ENCODE data around the gene DNAH17. TPM values are rescaled to one million over a fixed set of nuclear protein-coding genes. Genes with fewer than 3 reads are reported as not detected.
A peak's percentile ranks its signal among the peaks of the same experiment; 100 is the strongest.

Gene DNAH17
- total and polyA plus RNA-seq, 8 donors = 0.64 to 7.2 (median 3.6) TPM

DNA sequence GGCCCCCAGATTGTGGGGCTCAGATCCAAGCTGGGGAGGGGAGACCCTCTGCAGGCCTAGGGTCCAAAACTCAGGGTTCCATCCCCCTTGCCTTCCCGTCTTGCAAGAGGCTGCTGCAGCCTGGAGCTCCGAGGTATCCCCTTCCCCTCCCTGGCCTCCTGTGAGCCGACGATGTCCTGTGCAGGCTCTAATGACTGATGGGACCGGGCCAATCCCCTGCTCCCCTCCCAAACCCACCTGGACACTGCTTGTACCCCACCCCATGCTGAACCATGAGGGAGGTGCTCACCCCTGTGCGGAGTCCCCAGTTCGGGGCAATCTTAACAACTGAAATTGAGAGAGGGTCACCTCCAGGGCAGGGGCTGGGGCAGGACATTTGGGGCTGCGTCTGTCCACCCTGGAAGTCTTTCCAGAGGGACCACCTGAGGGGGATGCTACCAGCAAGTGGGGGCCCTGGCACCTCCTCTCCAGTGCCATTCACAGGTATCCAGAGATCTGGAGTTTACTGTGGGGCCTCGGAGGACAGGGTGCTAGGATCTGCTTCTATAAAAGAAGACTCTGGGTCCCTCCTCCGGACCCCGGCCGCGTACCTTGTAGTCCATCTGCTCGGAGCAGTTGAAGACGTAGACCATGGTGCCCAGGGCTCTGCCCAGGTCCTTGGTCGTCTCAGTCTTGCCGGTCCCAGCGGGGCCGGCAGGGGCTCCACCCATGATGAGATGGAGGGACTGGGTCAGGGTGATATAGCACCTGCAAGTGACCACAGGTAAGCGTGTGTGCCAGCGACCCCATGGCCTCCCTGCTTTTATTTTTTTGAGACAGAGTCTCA, 77.3 kb downstream of the DNAH17 start:
- TF ChIP-seq, protein P1, sequence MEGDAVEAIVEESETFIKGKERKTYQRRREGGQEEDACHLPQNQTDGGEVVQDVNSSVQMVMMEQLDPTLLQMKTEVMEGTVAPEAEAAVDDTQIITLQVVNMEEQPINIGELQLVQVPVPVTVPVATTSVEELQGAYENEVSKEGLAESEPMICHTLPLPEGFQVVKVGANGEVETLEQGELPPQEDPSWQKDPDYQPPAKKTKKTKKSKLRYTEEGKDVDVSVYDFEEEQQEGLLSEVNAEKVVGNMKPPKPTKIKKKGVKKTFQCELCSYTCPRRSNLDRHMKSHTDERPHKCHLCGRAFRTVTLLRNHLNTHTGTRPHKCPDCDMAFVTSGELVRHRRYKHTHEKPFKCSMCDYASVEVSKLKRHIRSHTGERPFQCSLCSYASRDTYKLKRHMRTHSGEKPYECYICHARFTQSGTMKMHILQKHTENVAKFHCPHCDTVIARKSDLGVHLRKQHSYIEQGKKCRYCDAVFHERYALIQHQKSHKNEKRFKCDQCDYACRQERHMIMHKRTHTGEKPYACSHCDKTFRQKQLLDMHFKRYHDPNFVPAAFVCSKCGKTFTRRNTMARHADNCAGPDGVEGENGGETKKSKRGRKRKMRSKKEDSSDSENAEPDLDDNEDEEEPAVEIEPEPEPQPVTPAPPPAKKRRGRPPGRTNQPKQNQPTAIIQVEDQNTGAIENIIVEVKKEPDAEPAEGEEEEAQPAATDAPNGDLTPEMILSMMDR (IDR thresholded peaks at IDR 0.05) = no peak
- intact Hi-C loops (cut with DNase I) = loop anchor here in 1 of 2 donors (10.0 kb wide), 1 partner anchor 205 kb away; no protein-coding TSS in a partner anchor
- H3K4me3 ChIP-seq = no peak overlapping the region
- H3K27ac ChIP-seq = no peak overlapping the region
- H3K4me1 ChIP-seq = peaks cover 0 to 4% of the 10 kb centered on the region in 2 donors
- no peaks in the 10 kb centered on the region for H3K36me3 ChIP-seq
- no peak for DNase-seq
- H3K9me3 ChIP-seq = no peaks in the 10 kb centered on the region
- no peak for ATAC-seq
- no peaks in the 10 kb centered on the region for H3K27me3 ChIP-seq

DNA sequence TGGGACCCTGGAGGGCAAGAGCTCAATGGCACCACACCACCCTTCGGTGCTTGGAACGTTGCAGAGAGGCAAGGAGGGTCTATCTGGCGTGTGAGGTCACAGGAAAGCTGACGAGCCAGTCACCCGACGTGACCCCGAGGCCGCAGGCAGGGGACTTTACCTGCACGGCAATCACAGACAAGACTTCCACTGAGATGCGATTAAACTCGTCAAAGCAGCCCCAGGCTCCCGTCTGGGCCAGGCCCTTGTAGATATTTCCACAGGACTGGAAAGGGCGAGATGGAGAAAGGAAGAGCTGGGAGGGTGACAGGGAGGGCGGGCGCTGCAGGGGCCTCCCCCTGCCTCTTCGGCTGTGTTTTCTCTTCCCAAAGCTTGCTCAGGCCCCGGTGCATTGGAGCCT, 78.3 kb downstream of the DNAH17 start:
- ATAC-seq = no peak
- TF ChIP-seq, protein P1 (IDR thresholded peaks at IDR 0.05) = no peak

DNA sequence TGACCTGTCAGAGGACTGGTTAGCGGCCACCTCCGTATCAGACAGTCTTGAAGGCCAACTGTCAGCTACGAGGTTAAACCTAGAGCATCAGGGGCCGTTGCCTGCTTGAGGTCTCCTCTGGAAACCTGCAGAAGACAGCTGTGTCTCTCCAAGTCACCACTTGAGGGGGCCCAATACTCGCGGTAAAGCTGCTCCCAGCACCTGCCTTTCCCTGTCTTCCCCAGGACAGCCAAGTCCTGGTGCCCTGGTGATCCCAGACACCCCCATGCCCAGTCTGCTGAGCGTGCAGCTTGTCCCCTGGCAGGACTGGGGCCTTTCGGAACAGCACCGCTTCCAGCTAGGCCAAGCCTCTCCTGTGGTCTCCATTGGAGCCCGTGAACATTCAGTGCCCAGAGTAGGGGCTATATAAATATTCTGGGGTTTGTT, 80.1 kb downstream of the DNAH17 start:
- Histone ChIP-seq H3K36me3 (no peaks in the 10 kb centered on the region), H3K4me1 (peaks cover 0 to 4% of the 10 kb centered on the region in 2 donors), H3K27me3 (no peaks in the 10 kb centered on the region), H3K27ac (no peak overlapping the region), H3K4me3 (no peak overlapping the region), H3K9me3 (no peaks in the 10 kb centered on the region)
- DNase-seq (peak in 3 of 4 donors; percentile 42 to 72 (median 70)), ATAC-seq (peak; percentile 94)
- TF ChIP-seq, protein P1 (IDR thresholded peaks at IDR 0.05) = peak; percentile 65 to 67
- intact Hi-C loops (cut with DNase I) = loop anchor here in 1 of 2 donors (10.0 kb wide), 1 partner anchor 208 kb away; no protein-coding TSS in a partner anchor

More for the DNA sequence above, 78.3 kb downstream of the DNAH17 start:
- no peak overlapping the region for H3K4me3 ChIP-seq
- intact Hi-C loops (cut with DNase I) = loop anchor here in 1 of 2 donors (10.0 kb wide), 1 partner anchor 206 kb away; no protein-coding TSS in a partner anchor
- H3K9me3 ChIP-seq = no peaks in the 10 kb centered on the region
- H3K4me1 ChIP-seq = peaks cover 0 to 4% of the 10 kb centered on the region in 2 donors
- DNase-seq = no peak
- no peaks in the 10 kb centered on the region for H3K27me3 ChIP-seq
- H3K27ac ChIP-seq = no peak overlapping the region
- no peaks in the 10 kb centered on the region for H3K36me3 ChIP-seq

DNA sequence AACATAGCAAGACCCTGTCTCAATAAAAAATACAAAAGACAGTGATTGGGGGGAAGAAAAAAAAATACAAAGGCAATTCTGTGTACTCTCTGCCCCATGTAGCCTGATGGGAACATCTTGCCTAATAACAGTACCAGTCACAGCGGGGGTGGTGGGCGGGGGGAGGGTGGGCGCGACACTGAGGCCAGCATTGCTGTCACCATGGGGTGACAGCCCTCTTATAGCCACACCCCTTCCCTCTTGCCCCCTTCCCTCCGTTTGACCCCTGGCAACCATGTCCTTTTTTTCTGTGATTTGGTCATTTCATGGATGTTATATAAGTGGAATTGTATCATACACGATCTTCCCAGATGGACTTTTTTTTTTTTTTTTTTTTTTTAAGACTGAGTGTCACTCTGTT, 80.9 kb downstream of the DNAH17 start:
- peaks cover 0 to 4% of the 10 kb centered on the region in 2 donors for H3K4me1 ChIP-seq
- no peaks in the 10 kb centered on the region for H3K9me3 ChIP-seq
- no peaks in the 10 kb centered on the region for H3K36me3 ChIP-seq
- no peaks in the 10 kb centered on the region for H3K27me3 ChIP-seq
- no peak for ATAC-seq
- no peak for DNase-seq
- no peak overlapping the region for H3K27ac ChIP-seq
- intact Hi-C loops (cut with DNase I) = loop anchor here in 1 of 2 donors (10.0 kb wide), 1 partner anchor 208 kb away; no protein-coding TSS in a partner anchor
- no peak overlapping the region for H3K4me3 ChIP-seq
- TF ChIP-seq, protein P1 (IDR thresholded peaks at IDR 0.05) = no peak

DNA sequence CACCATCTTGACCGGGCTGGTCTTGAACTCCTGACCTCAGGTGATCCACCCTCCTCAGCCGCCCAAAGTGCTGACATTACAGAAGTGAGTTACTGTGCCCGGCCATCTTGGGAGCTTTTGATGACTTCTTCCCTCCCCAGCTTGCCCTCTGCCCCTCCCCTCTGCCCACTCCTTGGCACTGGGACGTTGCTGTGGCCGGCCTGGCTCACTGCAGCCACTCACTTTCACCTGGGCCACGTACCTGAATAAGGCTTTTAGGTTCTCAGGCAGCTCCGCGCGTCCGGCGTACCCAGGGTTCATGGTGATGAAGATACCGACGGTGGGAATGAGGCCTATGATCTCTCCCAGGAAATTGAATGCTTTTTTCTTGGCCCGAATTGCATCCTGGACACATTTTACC, 81.6 kb downstream of the DNAH17 start:
- no peaks in the 10 kb centered on the region for H3K27me3 ChIP-seq
- ATAC-seq (no peak), DNase-seq (peak in 1 of 4 donors; percentile 41)
- no peaks in the 10 kb centered on the region for H3K36me3 ChIP-seq
- TF ChIP-seq, protein P1 (IDR thresholded peaks at IDR 0.05) = no peak
- no peaks in the 10 kb centered on the region for H3K9me3 ChIP-seq
- peaks cover 0 to 4% of the 10 kb centered on the region in 2 donors for H3K4me1 ChIP-seq
- no peak overlapping the region for H3K4me3 ChIP-seq
- intact Hi-C loops (cut with DNase I) = loop anchor here in 1 of 2 donors (10.0 kb wide), 1 partner anchor 209 kb away; no protein-coding TSS in a partner anchor
- no peak overlapping the region for H3K27ac ChIP-seq
